WTC11 (cell line): ENCODE results near the gene RANBP17. TPM values are rescaled to one million over a fixed set of nuclear protein-coding genes. Genes with fewer than 3 reads are reported as not detected.

ENCODE experiments used
- ATAC-seq: fragments of 200-7000 bp; cut with Tn5 transposase; 2 replicates; pipeline ENCODE4 v1.10.0; 2021; ENCODE audit warnings: mild to moderate bottlenecking, moderate library complexity
- CTCF ChIA-PET: fragments of 300-600 bp; sonication (Branson Sonifier 250); formaldehyde crosslinking; loops from one replicate; lab custom pipeline; 2021; ENCODE audit warnings: antibody characterized with exemption; lab: Charles Lee
- POLR2A ChIA-PET: fragments of 350-600 bp; sonication (Branson Sonifier 250); formaldehyde crosslinking; loops from one replicate; lab custom pipeline; 2021; ENCODE audit warnings: antibody characterized with exemption; lab: Charles Lee
- DNase-seq: peaks from one replicate; pipeline ENCODE4 v3.0.0; 2021; ENCODE audit warnings: low spot score
- H3K27ac Mint-ChIP-seq: 2 replicates; pipeline ENCODE4 v1.8.0; 2021; ENCODE audit warnings: mixed read lengths
- H3K27me3 Mint-ChIP-seq: 2 replicates; pipeline ENCODE4 v1.8.0; 2021; ENCODE audit warnings: low read depth, mild to moderate bottlenecking, moderate library complexity, mixed read lengths
- H3K36me3 Mint-ChIP-seq: 2 replicates; pipeline ENCODE4 v1.8.0; 2021; ENCODE audit warnings: mixed read lengths
- H3K4me1 Mint-ChIP-seq: 2 replicates; pipeline ENCODE4 v1.8.0; 2022; ENCODE audit warnings: mixed read lengths
- H3K4me3 Mint-ChIP-seq: 2 replicates; pipeline ENCODE4 v1.8.0; 2021; ENCODE audit warnings: mild to moderate bottlenecking, moderate library complexity, mixed read lengths
- H3K9me3 Mint-ChIP-seq: 2 replicates; pipeline ENCODE4 v1.8.0; 2021; ENCODE audit warnings: mixed read lengths
- IRF2 ChIP-seq: sonication (generic); formaldehyde crosslinking; IDR thresholded peaks from 2 replicates; pipeline ENCODE4 v1.8.0; 2022; ENCODE audit warnings: low read depth, missing genetic modification reagents, borderline replicate concordance
- JAZF1 ChIP-seq: fragments of 250-450 bp; sonication (Bioruptor Pico); IDR thresholded peaks from 2 replicates; pipeline ENCODE4 v1.9.0; 2021; ENCODE audit warnings: moderate library complexity, mild to moderate bottlenecking, inconsistent platforms
- MAX ChIP-seq: sonication (generic); formaldehyde crosslinking; IDR thresholded peaks from 2 replicates; pipeline ENCODE4 v1.8.0; 2022; ENCODE audit warnings: mild to moderate bottlenecking, missing genetic modification reagents
- SMAD4 ChIP-seq: sonication (generic); formaldehyde crosslinking; IDR thresholded peaks from 2 replicates; pipeline ENCODE4 v1.8.0; 2022; ENCODE audit warnings: mild to moderate bottlenecking, missing genetic modification reagents
- TEAD4 ChIP-seq: sonication (generic); formaldehyde crosslinking; IDR thresholded peaks from 2 replicates; pipeline ENCODE4 v1.8.0; 2022; ENCODE audit warnings: mild to moderate bottlenecking, missing genetic modification reagents
- ZBTB21 ChIP-seq: sonication (generic); formaldehyde crosslinking; IDR thresholded peaks from 2 replicates; pipeline ENCODE4 v1.8.1; 2023; ENCODE audit warnings: mild to moderate bottlenecking, missing genetic modification reagents, borderline replicate concordance
- ZNF232 ChIP-seq: sonication (generic); formaldehyde crosslinking; IDR thresholded peaks from 2 replicates; pipeline ENCODE4 v1.8.0; 2022; ENCODE audit warnings: mild to moderate bottlenecking, missing genetic modification reagents
- ZNF532 ChIP-seq: fragments of 250-450 bp; sonication (Bioruptor Pico); IDR thresholded peaks from 2 replicates; pipeline ENCODE4 v1.9.0; 2021; ENCODE audit warnings: mild to moderate bottlenecking, borderline replicate concordance
- total RNA-seq: library from RNA; stranded (reverse); gene quantifications from 3 replicates; pipeline ENCODE4 v1.2.3, GENCODE V29; 2021
- TF ChIP-seq, protein P1 (sequence below): sonication (generic); formaldehyde crosslinking; IDR thresholded peaks from 2 replicates; pipeline ENCODE4 v1.8.1; 2022; ENCODE audit warnings: low read depth, missing genetic modification reagents, borderline replicate concordance
- TF ChIP-seq, protein P2 (sequence below): sonication (generic); formaldehyde crosslinking; IDR thresholded peaks from 2 replicates; pipeline ENCODE4 v1.8.0; 2023; ENCODE audit warnings: missing genetic modification reagents
- TF ChIP-seq, protein P3 (sequence below): fragments of 200-600 bp; IDR thresholded peaks from 2 replicates; pipeline ENCODE4 v1.8.0; 2022; ENCODE audit warnings: antibody characterized with exemption
- TF ChIP-seq, protein P4 (sequence below): fragments of 250-450 bp; sonication (Bioruptor Pico); IDR thresholded peaks from 2 replicates; pipeline ENCODE4 v1.9.0; 2021; ENCODE audit warnings: mild to moderate bottlenecking

The RANBP17 gene
- total RNA-seq, 1 experiment from 2014 or later = 23.1 TPM

DNA sequence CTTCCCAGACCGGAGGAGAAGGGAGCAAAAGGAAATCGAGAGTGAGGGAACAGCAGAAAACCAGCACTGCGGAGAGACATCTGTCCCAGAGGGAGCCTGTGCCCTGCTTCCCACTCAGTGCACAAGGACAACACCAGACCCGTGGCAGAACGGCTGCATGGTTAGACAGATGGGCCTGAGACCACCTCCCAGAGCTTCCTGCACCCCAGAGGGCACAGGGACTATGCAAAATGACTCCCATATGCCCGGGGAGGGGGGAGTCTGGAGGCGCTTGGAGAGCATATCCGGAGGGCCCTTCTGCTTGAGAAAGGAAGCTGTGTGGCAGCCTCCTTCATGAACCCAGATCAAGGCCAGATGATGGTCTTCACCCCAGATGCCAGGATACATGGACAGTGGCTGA is 473.8 kb downstream of the RANBP17 start:
- Mint-ChIP-seq H3K36me3 (no peaks in the 10 kb centered on the region), H3K4me3 (no peak overlapping the region), H3K27me3 (peaks cover 61% of the 10 kb centered on the region), H3K27ac (no peak overlapping the region; the same call in 1 of the 2 replicates), H3K4me1 (peaks cover 12% of the 10 kb centered on the region), H3K9me3 (no peaks in the 10 kb centered on the region)
- CTCF ChIA-PET = interaction anchor here (0.5 to 2.2 kb wide), 5 partner anchors 26 to 526 kb away, joined by 3 to 11 read pairs (median 3); partner anchors contain the start of gene TLX3
- ATAC-seq (no peak), DNase-seq (no peak)
- POLR2A ChIA-PET = no interaction called here
- TF ChIP-seq SMAD4 (CRISPR knock-in tag) (no peak), ZNF532 (CRISPR knock-in tag) (no peak), ZNF232 (CRISPR knock-in tag) (no peak), TEAD4 (CRISPR knock-in tag) (no peak), ZBTB21 (CRISPR knock-in tag) (no peak)
- TF ChIP-seq, protein P1, sequence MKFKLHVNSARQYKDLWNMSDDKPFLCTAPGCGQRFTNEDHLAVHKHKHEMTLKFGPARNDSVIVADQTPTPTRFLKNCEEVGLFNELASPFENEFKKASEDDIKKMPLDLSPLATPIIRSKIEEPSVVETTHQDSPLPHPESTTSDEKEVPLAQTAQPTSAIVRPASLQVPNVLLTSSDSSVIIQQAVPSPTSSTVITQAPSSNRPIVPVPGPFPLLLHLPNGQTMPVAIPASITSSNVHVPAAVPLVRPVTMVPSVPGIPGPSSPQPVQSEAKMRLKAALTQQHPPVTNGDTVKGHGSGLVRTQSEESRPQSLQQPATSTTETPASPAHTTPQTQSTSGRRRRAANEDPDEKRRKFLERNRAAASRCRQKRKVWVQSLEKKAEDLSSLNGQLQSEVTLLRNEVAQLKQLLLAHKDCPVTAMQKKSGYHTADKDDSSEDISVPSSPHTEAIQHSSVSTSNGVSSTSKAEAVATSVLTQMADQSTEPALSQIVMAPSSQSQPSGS (CRISPR knock-in tag) = no peak
- TF ChIP-seq, protein P2, sequence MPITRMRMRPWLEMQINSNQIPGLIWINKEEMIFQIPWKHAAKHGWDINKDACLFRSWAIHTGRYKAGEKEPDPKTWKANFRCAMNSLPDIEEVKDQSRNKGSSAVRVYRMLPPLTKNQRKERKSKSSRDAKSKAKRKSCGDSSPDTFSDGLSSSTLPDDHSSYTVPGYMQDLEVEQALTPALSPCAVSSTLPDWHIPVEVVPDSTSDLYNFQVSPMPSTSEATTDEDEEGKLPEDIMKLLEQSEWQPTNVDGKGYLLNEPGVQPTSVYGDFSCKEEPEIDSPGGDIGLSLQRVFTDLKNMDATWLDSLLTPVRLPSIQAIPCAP (CRISPR knock-in tag) = no peak

GRCh38 chr5:171336521-171337209 is 474.8 kb downstream of the RANBP17 start:
- Mint-ChIP-seq H3K4me3 (peak overlapping the region; percentile 59), H3K36me3 (no peaks in the 10 kb centered on the region), H3K9me3 (no peaks in the 10 kb centered on the region), H3K27me3 (peaks cover 59% of the 10 kb centered on the region), H3K4me1 (peaks cover 12% of the 10 kb centered on the region), H3K27ac (no peak overlapping the region)
- TF ChIP-seq, protein P3, sequence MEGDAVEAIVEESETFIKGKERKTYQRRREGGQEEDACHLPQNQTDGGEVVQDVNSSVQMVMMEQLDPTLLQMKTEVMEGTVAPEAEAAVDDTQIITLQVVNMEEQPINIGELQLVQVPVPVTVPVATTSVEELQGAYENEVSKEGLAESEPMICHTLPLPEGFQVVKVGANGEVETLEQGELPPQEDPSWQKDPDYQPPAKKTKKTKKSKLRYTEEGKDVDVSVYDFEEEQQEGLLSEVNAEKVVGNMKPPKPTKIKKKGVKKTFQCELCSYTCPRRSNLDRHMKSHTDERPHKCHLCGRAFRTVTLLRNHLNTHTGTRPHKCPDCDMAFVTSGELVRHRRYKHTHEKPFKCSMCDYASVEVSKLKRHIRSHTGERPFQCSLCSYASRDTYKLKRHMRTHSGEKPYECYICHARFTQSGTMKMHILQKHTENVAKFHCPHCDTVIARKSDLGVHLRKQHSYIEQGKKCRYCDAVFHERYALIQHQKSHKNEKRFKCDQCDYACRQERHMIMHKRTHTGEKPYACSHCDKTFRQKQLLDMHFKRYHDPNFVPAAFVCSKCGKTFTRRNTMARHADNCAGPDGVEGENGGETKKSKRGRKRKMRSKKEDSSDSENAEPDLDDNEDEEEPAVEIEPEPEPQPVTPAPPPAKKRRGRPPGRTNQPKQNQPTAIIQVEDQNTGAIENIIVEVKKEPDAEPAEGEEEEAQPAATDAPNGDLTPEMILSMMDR = 0 out of 2 replicates have a peak, but pooled peaks have one; percentile 20
- TF ChIP-seq IRF2 (no peak), MAX (CRISPR knock-in tag) (no peak), JAZF1 (CRISPR knock-in tag) (no peak)
- TF ChIP-seq, protein P4, sequence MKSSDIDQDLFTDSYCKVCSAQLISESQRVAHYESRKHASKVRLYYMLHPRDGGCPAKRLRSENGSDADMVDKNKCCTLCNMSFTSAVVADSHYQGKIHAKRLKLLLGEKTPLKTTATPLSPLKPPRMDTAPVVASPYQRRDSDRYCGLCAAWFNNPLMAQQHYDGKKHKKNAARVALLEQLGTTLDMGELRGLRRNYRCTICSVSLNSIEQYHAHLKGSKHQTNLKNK (CRISPR knock-in tag) = no peak
- POLR2A ChIA-PET = no interaction called here
- ATAC-seq = peak; percentile 91
- CTCF ChIA-PET = interaction anchor here (0.7 to 2.2 kb wide), 11 partner anchors 9 to 683 kb away, joined by 3 to 11 read pairs (median 3); partner anchors contain the start of gene TLX3
- peak; percentile 51 for DNase-seq
